ENCODE measurements around the gene ZNF521.

ZNF521 gene

GRCh38 chr18:25335676-25336075 is 16.3 kb downstream of the ZNF521 start:
- no peak for DNase-seq

- DNase-seq, result no peak
Observed at GRCh38 chr18:25335062-25335461, 16.9 kb downstream of the ZNF521 start.

- DNase-seq, result no peak
Observed at GRCh38 chr18:25334588-25334987, 17.4 kb downstream of the ZNF521 start.

GRCh38 chr18:25332002-25332401 is 20.0 kb downstream of the ZNF521 start:
- no peak for DNase-seq

- no peak for DNase-seq
Observed at GRCh38 chr18:25329783-25330182, 22.2 kb downstream of the ZNF521 start.

- DNase-seq, result no peak
Observed at GRCh38 chr18:25327584-25327983, 24.4 kb downstream of the ZNF521 start.

- DNase-seq, result no peak
Observed at GRCh38 chr18:25326361-25326952, 25.5 kb downstream of the ZNF521 start.

- DNase-seq, result no peak
Observed at GRCh38 chr18:25322806-25323205, 29.2 kb downstream of the ZNF521 start.

- DNase-seq, result no peak
Observed at GRCh38 chr18:25316381-25317018, 35.5 kb downstream of the ZNF521 start.

- no peak for DNase-seq
Observed at GRCh38 chr18:25314838-25315190, 37.2 kb downstream of the ZNF521 start.

GRCh38 chr18:25314151-25314837 is 37.7 kb downstream of the ZNF521 start:
- DNase-seq, result no peak

- DNase-seq, result no peak
Observed at GRCh38 chr18:25313268-25313667, 38.7 kb downstream of the ZNF521 start.

- DNase-seq, result no peak
Observed at GRCh38 chr18:25310045-25310444, 41.9 kb downstream of the ZNF521 start.

- no peak for DNase-seq
Observed at GRCh38 chr18:25308381-25308780, 43.6 kb downstream of the ZNF521 start.

GRCh38 chr18:25307192-25307591 is 44.8 kb downstream of the ZNF521 start:
- no peak for DNase-seq

GRCh38 chr18:25306671-25307070 is 45.3 kb downstream of the ZNF521 start:
- no peak for DNase-seq

GRCh38 chr18:25305584-25305983 is 46.4 kb downstream of the ZNF521 start:
- DNase-seq, result no peak

- DNase-seq, result no peak
Observed at GRCh38 chr18:25300492-25300891, 51.5 kb downstream of the ZNF521 start.

GRCh38 chr18:25299426-25300300 is 52.3 kb downstream of the ZNF521 start:
- DNase-seq, result no peak

GRCh38 chr18:25298853-25299274 is 53.1 kb downstream of the ZNF521 start:
- DNase-seq, result no peak

- no peak for DNase-seq
Observed at GRCh38 chr18:25295624-25296138, 56.3 kb downstream of the ZNF521 start.

- DNase-seq, result no peak
Observed at GRCh38 chr18:25291150-25291549, 60.8 kb downstream of the ZNF521 start.
